KMS-11 (cell line): ENCODE data around the gene MRPL17.

Source experiments
- H2AFZ ChIP-seq: fragments of 200-600 bp; sonication (generic); 2 replicates; pipeline ENCODE4 v1.6.1; 2016; ENCODE audit warnings: antibody characterized with exemption, mixed run types, low read depth
- H3K27ac ChIP-seq: fragments of 200-600 bp; sonication (generic); 2 replicates; pipeline ENCODE4 v1.6.1; 2016; ENCODE audit warnings: mild to moderate bottlenecking, mixed run types
- H3K27me3 ChIP-seq: fragments of 200-600 bp; sonication (generic); 2 replicates; pipeline ENCODE4 v1.6.1; 2017; ENCODE audit warnings: mild to moderate bottlenecking, low read depth, mixed run types, moderate library complexity; ENCODE audit not compliant: insufficient read depth
- H3K36me3 ChIP-seq: fragments of 200-600 bp; sonication (generic); 2 replicates; pipeline ENCODE4 v1.6.1; 2017; ENCODE audit warnings: mild to moderate bottlenecking, mixed run types; ENCODE audit not compliant: insufficient read depth
- H3K4me1 ChIP-seq: fragments of 200-600 bp; sonication (generic); 2 replicates; pipeline ENCODE4 v1.6.1; 2016; ENCODE audit warnings: mild to moderate bottlenecking, low read depth, mixed run types; ENCODE audit not compliant: poor library complexity, severe bottlenecking
- H3K4me2 ChIP-seq: fragments of 200-600 bp; sonication (generic); 2 replicates; pipeline ENCODE4 v1.7.0; 2016; ENCODE audit warnings: mild to moderate bottlenecking, mixed run types
- H3K4me3 ChIP-seq: fragments of 200-600 bp; sonication (generic); IDR thresholded peaks from 2 replicates; pipeline ENCODE4 v1.6.1; 2017; ENCODE audit warnings: low read depth, low read length, mixed read lengths; ENCODE audit not compliant: insufficient read depth
- H3K79me2 ChIP-seq: fragments of 200-600 bp; sonication (generic); 2 replicates; pipeline ENCODE4 v1.6.1; 2016; ENCODE audit warnings: low read depth, mixed run types; ENCODE audit not compliant: insufficient read depth
- H3K9ac ChIP-seq: fragments of 200-600 bp; sonication (generic); 2 replicates; pipeline ENCODE4 v1.6.1; 2016; ENCODE audit warnings: mild to moderate bottlenecking, mixed run types
- H4K20me1 ChIP-seq: fragments of 200-600 bp; sonication (generic); 2 replicates; pipeline ENCODE4 v1.6.1; 2016; ENCODE audit warnings: mild to moderate bottlenecking, mixed run types; ENCODE audit not compliant: insufficient read depth
- CTCF ChIP-seq: fragments of 200-600 bp; sonication (generic); conservative IDR thresholded peaks from 2 replicates; pipeline ENCODE4 v1.6.1; 2017; ENCODE audit warnings: low read depth, mild to moderate bottlenecking, antibody characterized with exemption, low read length, moderate library complexity, mixed read lengths

MRPL17 gene

GRCh38 chr11:6632116-6633073, 50.7 kb downstream of the MRPL17 start:
- Histone ChIP-seq H4K20me1 (no peaks in the 10 kb centered on the region), H3K36me3 (no peaks in the 10 kb centered on the region), H3K4me3 (no peak overlapping the region), H3K4me1 (peaks cover 9% of the 10 kb centered on the region), H3K9ac (no peak overlapping the region), H3K27me3 (no peaks in the 10 kb centered on the region), H3K4me2 (no peak overlapping the region), H2AFZ (no peak overlapping the region), H3K79me2 (no peaks in the 10 kb centered on the region), H3K27ac (no peak overlapping the region)
- TF ChIP-seq CTCF, result no peak

DNA sequence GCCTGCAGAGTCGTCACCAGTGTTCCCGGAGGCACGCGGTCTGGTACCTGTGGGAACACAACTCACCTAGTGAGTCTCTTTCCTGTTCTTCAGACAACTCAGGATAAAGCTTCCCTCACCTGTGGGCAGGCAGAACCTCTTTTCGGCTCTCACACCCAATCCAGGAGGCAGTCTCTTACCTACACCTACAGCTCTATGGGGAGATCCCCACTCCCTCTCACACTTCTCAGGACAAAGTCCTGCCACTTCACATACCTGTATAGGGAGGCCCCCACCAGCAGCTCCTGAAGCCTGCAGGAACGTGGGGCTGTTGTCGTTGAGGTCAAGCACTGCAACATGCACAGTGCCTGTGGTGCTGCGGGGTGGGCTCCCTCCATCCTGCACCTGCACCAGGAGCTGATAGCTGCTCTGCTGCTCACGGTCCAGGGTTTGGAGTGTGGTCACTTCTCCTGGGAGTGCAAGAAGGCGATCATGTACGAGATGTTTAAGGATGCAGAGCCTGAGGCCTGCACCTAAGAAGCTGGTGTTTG, 51.7 kb downstream of the MRPL17 start:
- Histone ChIP-seq H3K4me2 (no peak overlapping the region), H2AFZ (no peak overlapping the region), H3K4me1 (peaks cover 11% of the 10 kb centered on the region), H3K27me3 (no peaks in the 10 kb centered on the region), H3K4me3 (no peak overlapping the region), H3K9ac (no peak overlapping the region), H3K36me3 (no peaks in the 10 kb centered on the region), H3K27ac (no peak overlapping the region), H4K20me1 (no peaks in the 10 kb centered on the region), H3K79me2 (no peaks in the 10 kb centered on the region)
- no peak for TF ChIP-seq CTCF

- Histone ChIP-seq H3K36me3 (no peaks in the 10 kb centered on the region), H3K27me3 (no peaks in the 10 kb centered on the region), H3K27ac (no peak overlapping the region), H3K79me2 (no peaks in the 10 kb centered on the region), H4K20me1 (no peaks in the 10 kb centered on the region), H3K4me2 (no peak overlapping the region), H3K4me1 (peaks cover 11% of the 10 kb centered on the region), H3K9ac (no peak overlapping the region), H3K4me3 (no peak overlapping the region), H2AFZ (no peak overlapping the region)
- TF ChIP-seq CTCF, result no peak
These were observed 52.4 kb downstream of the MRPL17 start for GRCh38 chr11:6630632-6631291.
